HG03565 (cell line): ENCODE data around the gene AMMECR1L.
A peak's percentile ranks its signal among the peaks of the same experiment; 100 is the strongest.
"Not testable (repeated sequence)": the region's sequence is repeated elsewhere in the genome, so short reads cannot be mapped to it uniquely, and the experiment has no call there.

Experiments
- ATAC-seq: cut with Tn5 transposase; IDR thresholded peaks from one replicate; pipeline ENCODE4 v1.9.1; 2021; ENCODE audit warnings: mild to moderate bottlenecking, moderate library complexity; ENCODE audit not compliant: unreplicated experiment

Gene AMMECR1L

GRCh38 chr2:127885780-127886592 lies at the start of gene AMMECR1L:
TSS of gene AMMECR1L (minus strand) at chr2:127885956. CDS start at chr2:127874234, 11,722 bp downstream.
- peak; percentile 87 for ATAC-seq

DNA sequence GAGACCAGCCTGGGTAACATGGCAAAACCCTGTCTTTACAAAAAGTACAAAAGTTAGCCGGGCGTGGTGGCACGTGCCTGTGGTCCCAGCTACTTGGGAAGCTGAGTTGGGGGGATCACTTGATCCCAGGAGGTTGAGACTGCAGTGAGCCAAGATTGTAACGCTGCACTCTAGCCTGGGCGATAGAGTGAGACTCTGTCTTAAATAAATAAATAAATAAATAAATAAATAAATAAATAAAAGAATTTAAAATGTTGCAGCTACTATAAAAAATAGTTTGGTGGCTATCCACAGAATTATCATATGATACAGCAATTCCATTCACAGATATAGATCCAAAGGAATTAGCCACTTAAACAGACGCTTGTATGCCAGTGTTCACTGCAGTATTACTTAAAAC lies 49.6 kb upstream of the AMMECR1L start:
- ATAC-seq: no peak

GRCh38 chr2:127932199-127932876 lies 46.6 kb upstream of the AMMECR1L start:
- no peak for ATAC-seq

- ATAC-seq: no peak
Measured at GRCh38 chr2:127929449-127929848, 43.7 kb upstream of the AMMECR1L start.

DNA sequence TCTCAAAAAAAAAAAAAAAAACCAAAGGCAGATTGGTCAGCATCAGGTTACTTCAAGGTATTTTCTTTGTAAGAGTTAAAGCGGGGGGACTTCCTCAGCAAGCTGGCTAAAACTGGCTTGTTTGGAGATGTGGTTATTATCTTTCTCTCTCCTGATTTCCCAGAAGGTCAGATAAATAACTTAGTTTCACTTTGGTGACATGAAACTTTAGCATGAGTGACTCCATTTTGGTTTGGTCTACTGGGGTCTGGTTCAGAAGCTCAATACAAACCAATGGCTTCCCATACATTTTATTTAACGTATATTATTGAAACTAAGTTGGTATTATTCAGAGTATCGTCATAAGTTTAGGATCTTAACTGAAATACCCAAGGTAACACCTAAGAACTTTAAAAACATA lies 41.6 kb upstream of the AMMECR1L start:
- ATAC-seq: no peak

DNA sequence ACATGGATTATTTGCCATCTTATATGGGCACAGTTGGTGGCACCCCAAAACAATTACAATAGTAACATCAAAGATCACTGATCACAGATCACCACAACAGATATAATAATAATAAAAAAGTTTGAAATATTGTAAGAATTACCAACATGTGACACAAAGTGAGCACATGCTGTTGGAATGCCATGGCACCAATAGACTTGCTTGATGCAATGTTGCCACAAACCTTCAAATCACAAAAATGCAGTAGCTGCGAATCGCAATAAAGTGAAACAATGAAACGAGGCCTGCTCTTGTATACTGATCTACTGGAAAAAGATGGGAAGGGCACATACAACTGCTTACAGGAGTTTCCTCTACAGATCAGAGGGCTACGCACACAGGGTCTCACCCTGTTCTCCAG lies 32.2 kb upstream of the AMMECR1L start:
- ATAC-seq: no peak

DNA sequence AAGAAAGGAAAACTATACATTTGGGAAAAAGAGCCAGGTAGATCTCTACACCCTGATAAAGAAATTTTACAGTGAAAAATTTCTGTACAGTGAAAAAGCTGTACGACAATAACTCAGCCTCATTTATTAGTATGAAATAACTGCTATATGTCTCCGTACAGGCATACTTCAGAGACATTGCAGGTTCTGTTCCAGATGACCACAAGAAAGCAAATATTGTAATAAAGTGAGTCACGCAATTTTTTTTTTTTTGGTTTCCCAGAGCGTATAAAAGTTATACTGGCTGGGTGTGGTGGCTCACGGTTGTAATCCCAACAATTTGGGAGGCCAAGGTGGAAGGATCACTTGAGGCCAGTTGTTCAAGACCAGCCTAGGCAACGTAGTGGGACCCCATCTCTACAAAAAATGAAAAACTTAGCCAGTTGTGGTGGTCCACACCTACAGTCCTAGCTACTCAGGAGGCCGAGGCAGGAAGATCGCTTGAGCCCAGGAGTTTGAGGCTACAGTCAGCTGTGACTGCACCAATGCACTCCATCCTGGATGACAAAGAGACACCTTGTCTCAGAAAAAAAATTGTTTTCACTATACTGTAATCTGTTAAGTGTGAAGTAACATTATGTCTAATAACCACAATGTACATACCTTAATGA lies 28.2 kb upstream of the AMMECR1L start:
- no peak for ATAC-seq

- ATAC-seq: no peak
Measured at GRCh38 chr2:127911737-127912136, 26.0 kb upstream of the AMMECR1L start.

DNA sequence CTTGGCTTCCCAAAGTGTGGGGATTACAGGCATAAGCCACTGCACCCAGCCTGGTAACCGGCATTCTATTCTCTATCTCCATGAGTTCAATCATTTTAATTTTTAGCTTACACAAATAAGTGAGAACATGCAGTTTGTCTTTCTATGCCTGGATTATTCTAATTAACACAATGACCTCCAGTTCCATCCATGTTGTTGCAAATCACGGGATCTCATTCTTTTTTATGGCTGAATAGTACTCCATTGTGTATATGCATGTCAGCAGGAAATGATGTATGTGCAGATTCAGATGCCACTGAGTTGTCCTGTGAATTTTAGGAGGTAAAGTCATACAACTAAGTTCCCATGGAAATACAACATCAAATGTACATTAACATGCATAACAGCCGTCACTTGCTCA lies 24.7 kb upstream of the AMMECR1L start:
- ATAC-seq: no peak

DNA sequence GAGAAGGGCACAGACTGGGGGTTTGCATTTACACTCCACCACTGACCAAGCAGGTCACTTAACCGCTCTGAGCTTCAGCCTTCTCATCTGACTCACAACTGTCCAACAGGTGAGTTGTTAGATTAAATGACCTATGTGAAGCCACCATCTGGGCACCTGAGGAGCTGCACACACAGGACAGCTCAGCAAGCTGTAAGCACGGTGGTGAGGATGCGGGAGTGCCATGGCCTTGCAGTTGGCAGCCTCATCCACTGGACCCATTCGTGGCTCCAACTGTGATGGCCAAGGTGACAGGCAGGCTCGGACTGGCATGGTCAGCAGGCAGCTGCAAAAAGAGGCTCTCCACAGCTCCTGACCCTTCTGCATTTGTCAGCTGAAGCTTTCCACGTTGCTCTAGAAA lies 23.3 kb upstream of the AMMECR1L start:
- no peak for ATAC-seq

DNA sequence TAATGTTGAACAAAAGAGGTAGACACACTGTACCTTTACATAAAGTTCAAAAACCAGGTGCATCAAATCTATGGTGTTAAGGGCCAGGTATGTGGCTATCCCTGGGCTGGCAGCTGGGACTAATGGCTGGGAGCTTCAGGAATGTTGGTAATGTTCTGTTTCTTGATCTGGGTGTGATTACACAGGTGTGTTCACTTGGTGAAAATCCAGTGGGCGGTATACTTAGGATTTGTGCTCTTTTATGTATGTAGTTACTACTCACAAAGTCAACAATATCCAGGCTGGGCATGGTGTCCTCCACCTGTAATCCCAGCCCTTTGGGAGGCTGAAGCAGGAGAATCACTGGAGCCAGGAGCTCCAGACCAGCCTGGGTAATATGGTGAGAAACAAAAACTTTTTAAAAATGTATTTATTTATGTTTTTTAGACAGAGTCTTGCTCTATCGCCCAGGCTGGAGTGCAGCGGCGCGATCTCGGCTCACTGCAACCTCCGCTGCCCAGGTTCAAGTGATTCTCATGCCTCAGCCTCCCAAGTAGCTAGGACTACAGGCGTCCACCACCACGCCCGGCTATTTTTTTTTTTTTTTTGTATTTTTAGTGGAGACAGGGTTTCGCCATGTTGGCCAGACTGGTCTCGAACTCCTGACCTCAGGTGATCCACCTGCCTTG lies 22.1 kb upstream of the AMMECR1L start:
- ATAC-seq: not testable (repeated sequence)

DNA sequence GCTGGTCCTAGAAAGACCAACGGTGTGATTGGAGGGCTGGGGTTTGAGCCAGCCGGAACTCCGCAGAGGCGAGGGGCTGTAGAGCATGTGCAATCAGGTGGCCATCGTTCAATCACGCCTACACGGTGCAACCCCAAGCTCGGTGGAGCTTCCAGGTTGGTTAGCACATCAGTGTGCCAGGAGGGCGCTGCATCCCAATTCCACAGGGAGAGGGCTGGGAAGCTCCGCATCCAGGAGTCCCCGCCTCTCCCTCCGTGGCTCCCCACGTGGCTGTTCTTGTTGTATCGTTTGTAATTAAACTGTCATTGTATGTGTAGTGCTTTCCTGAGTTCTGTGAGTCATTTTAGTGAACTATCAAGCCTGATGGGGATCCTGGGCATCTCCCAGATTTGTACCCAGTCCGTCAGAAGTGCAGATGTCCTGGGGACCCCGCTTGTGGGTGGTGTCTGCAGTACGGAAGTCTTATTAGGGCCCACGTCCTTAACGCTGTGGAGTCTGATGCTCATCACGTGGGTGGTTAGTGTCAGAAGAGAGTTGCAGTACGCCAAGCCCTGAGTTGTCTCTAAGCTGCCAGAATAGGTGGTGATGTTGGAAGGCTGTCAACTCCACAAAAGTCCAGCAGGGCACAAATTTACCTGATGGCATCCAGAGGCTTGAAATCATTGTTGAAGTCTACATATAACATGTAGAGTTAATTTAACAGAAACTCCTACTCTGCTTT lies 20.6 kb upstream of the AMMECR1L start:
- ATAC-seq: no peak

GRCh38 chr2:127901339-127902056 lies 15.7 kb upstream of the AMMECR1L start:
- ATAC-seq: no peak

- no peak for ATAC-seq
Measured at GRCh38 chr2:127897531-127898211, 11.9 kb upstream of the AMMECR1L start.

DNA sequence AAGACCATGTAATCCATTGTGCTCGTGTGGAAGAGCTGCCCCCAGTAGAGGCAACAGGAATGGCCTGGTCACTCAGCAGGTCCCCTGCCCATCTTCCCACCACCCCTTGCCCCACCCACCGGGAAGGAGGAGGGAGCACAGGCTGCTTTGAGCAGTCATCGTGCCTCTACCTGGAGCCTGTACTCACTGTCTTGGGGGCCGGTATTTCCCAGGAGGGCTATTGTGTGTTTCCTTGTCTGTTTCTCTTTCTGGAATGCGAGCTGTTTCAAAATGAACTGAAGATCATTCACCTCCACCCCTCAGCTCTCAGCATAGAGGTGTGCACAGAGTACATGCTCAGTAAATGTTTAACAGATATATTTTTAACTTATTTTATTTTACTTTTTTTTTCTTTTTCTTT lies 7.7 kb upstream of the AMMECR1L start:
- ATAC-seq: no peak

GRCh38 chr2:127893033-127893432 lies 7.3 kb upstream of the AMMECR1L start:
- ATAC-seq: no peak

GRCh38 chr2:127891811-127892210 lies 6.1 kb upstream of the AMMECR1L start:
- no peak for ATAC-seq

- not testable (repeated sequence) for ATAC-seq
Measured at GRCh38 chr2:127890756-127891155, 5.0 kb upstream of the AMMECR1L start.

DNA sequence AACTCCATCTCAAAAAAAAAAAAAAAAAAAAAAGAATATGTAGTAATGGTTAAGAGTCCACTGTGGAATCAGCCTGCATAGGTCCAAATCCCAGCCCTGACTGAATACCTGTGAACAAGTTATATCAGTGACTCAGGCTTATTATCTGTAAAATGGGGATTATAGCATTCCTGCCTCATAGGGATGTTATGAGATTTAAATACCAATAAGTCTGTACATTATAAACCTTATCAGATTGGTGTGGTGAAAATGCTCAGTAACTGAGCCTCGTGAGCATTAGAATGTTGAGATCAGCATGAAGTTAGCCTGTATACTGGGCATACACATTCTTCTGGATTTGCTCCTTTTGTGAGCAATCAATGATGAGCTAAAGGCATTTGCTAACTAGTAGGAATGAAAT lies 3.0 kb upstream of the AMMECR1L start:
- no peak for ATAC-seq

DNA sequence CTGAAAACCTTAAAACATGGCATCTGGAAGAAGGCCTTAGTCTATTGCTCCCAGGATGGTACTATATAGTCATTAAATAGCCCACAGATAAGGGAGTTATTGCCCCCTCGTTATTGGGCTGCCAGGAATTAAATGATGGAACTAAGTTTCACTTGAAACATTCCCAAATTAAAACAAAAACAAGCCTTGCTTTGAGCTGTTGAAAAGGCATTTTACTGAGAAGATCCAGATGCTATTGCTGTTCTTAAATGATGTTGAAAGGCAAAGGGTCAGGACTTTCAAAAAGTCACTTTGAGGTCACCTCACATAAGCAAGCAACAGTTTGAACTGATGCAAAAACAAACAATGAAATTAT lies 2.0 kb upstream of the AMMECR1L start:
- no peak for ATAC-seq
